Right cardiac atrium (tissue), 5 donors: Measurements from ENCODE around the gene HBEGF. TPM values are rescaled to one million over a fixed set of nuclear protein-coding genes. Genes with fewer than 3 reads are reported as not detected.

Source experiments
- ATAC-seq, 2 donors: fragments of 200-7000 bp; cut with Tn5 transposase; one replicate each; pipeline versions ENCODE4 v1.8.0 to v1.9.1; 2020; ENCODE audit warnings: moderate library complexity in 2 of 2, mild to moderate bottlenecking in 1 of 2
- DNase-seq, 3 donors: peaks; one replicate each; pipeline ENCODE4 v3.0.0-alpha.2; 2020
- H3K27ac ChIP-seq: one replicate; pipeline ENCODE4 v1.5.1; 2013; ENCODE audit warnings: mild to moderate bottlenecking, low read length, control low read depth, moderate library complexity
- H3K27me3 ChIP-seq: one replicate; pipeline ENCODE4 v1.6.1; 2013; ENCODE audit not compliant: control insufficient read depth, insufficient read depth
- H3K4me1 ChIP-seq: one replicate; pipeline ENCODE4 v1.6.1; 2013; ENCODE audit warnings: low read length; ENCODE audit not compliant: control insufficient read depth, insufficient read depth
- H3K4me3 ChIP-seq: one replicate; pipeline ENCODE4 v1.5.1; 2013; ENCODE audit warnings: low read length, control low read depth
- H3K9me3 ChIP-seq: one replicate; pipeline ENCODE4 v1.6.1; 2013; ENCODE audit warnings: low read length; ENCODE audit not compliant: control insufficient read depth
- WGBS: extraction: QIAGEN DNeasy Blood & Tissue Kit; methylation state at CpG from one replicate; pipeline ENCODE4 v1.1.7; 2013; 5-methylcytosine and 5-hydroxymethylcytosine counted together
- intact Hi-C, 4 donors: fragments of 100-400 bp; cut with DNase I; formaldehyde crosslinking; loops; one replicate each; pipeline versions ENCODE4 v1.11.0 to v1.14.0; 2022 to 2023
- long read RNA-seq, 4 donors: library from polyadenylated mRNA; unstranded; transcript quantifications; one replicate each; pipeline ENCODE4 v2.0.0, GENCODE V29; 2020 to 2021
- polyA plus RNA-seq: library from polyadenylated mRNA; stranded (reverse); fragments of 200-250 nt; gene quantifications from one replicate; pipeline ENCODE4 v1.2.3, GENCODE V29; 2013
- total RNA-seq, 4 donors: library from RNA; stranded (reverse); fragmentation: NEBNext Ultra II Directional; extraction: Animal tissue kit (Norgen Biotek cat#: 25700); gene quantifications; one replicate each; pipeline ENCODE4 v1.2.1, GENCODE V29; 2021
- donor health status: healthy with polysubstance abuse.
- donor health status: DM: no; HTN: yes; CAD: no.
- donor health status: DM: no; HTN: no; CAD: no.
- donor health status: DM: no; HTN: yes; CAD: no; lungs with severe emphysema.
- donor health status: DM: yes; HTN: yes; CAD: no.

Gene HBEGF
- 10 to 100 TPM; 17.6 to 26.8 (median 19.5) TPM for total RNA-seq
- 31.0 TPM for polyA plus RNA-seq
- long read RNA-seq, donor 1, transcript HBEGF-201 (6 exons, 2,386 nt) = major isoform, 26 of 37 reads
- long read RNA-seq, donor 1, transcript HBEGF-202 (2 exons, 1,230 nt) = minor isoform, 8 of 37 reads
- long read RNA-seq, donor 1, partial matches to known transcripts = 3 of 37 reads
- long read RNA-seq, donor 1, other reads (novel, unspliced or antisense) = 0 of 37 reads
- long read RNA-seq, donor 2, transcript HBEGF-201 (6 exons, 2,386 nt) = major isoform, 9 of 11 reads
- long read RNA-seq, donor 2, partial matches to known transcripts = 1 of 11 reads
- long read RNA-seq, donor 2, other reads (novel, unspliced or antisense) = 1 of 11 reads
- long read RNA-seq, donor 3, transcript HBEGF-201 (6 exons, 2,386 nt) = major isoform, 72 of 90 reads
- long read RNA-seq, donor 3, partial matches to known transcripts = 14 of 90 reads
- long read RNA-seq, donor 3, other reads (novel, unspliced or antisense) = 1 of 90 reads
- long read RNA-seq, donor 4, transcript HBEGF-201 (6 exons, 2,386 nt) = major isoform, 24 of 28 reads
- long read RNA-seq, donor 4, partial matches to known transcripts = 0 of 28 reads
- long read RNA-seq, donor 4, other reads (novel, unspliced or antisense) = 2 of 28 reads

GRCh38 chr5:140346348-140347221, at the start of gene HBEGF:
TSS of gene HBEGF (minus strand) at chr5:140346603. CDS start at chr5:140346328, 275 bp downstream.
- Histone ChIP-seq H3K4me3 (peak within 1 kb of the TSS; percentile 80), H3K4me1 (peaks cover 18% of the 10 kb centered on the region), H3K9me3 (no peaks in the 10 kb centered on the region), H3K27ac (peak within 1 kb of the TSS; percentile 94), H3K27me3 (no peaks in the 10 kb centered on the region)
- DNase-seq (peak; percentile 83 to 95 (median 94)), ATAC-seq (peak; percentile 90 to 91)
- WGBS = under 1% methylated on average over 67 of the region's 72 CpGs
- intact Hi-C loops = loop anchor here in 3 of 4 donors (5.0 to 10.0 kb wide), 3 partner anchors 104 to 172 kb away; partner anchors contain the start of gene CYSTM1 (in 2 of the 3)

DNA sequence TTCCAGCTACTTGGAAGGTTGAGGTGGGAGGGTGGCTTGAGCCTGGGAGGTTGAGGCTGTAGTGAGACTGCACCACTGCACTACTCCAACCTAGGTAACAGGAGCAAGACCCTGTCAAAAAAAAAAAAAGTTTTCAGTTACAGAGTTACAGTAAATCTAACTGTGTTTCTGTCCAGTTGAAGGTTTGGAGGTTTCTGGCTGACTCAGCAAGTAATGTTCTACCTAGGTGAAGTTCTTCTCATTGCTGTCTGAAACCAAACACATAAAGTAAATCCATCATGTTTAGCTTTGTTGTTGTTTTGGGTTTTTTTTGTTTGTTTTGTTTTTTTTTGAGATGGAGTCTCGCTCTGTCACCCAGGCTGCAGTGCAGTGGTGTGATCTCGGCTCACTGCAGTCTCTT, 47.3 kb upstream of the HBEGF start:
- no peak for DNase-seq
- no peaks in the 10 kb centered on the region for H3K9me3 ChIP-seq
- H3K27ac ChIP-seq = no peak overlapping the region
- intact Hi-C loops = no loop called here
- no peaks in the 10 kb centered on the region for H3K27me3 ChIP-seq
- 97% methylated on average over 2 of the region's 2 CpGs for WGBS
- no peak overlapping the region for H3K4me3 ChIP-seq
- no peaks in the 10 kb centered on the region for H3K4me1 ChIP-seq
- no peak for ATAC-seq

- Histone ChIP-seq H3K4me1 (no peaks in the 10 kb centered on the region), H3K4me3 (no peak overlapping the region), H3K27me3 (no peaks in the 10 kb centered on the region), H3K9me3 (no peaks in the 10 kb centered on the region), H3K27ac (no peak overlapping the region)
- WGBS = 95% methylated on average over 1 of the region's 1 CpG
- intact Hi-C loops = no loop called here
- DNase-seq = no peak
- no peak for ATAC-seq
These were observed 45.3 kb upstream of the HBEGF start for GRCh38 chr5:140391732-140392131.

DNA sequence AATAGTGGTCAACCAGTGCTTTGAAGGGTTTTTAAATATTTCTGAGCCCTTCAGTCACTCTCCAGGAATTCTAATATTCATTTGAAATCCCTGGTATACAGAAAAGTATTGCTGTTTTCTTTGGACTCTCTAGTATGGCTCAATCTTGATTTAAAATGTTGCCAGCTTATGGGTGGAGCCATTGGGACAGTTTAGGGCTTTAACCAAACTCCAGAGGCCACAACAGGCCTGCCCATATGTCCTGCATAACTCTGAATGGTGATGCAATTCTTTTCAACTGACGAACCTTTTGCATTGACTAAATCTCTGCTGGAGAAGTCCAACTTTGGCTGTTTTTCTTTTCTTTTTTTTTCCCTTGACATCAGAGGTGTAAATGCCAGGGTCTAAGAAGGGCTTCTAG, 44.9 kb upstream of the HBEGF start:
- 84% methylated on average over 1 of the region's 1 CpG for WGBS
- no peaks in the 10 kb centered on the region for H3K27me3 ChIP-seq
- no peaks in the 10 kb centered on the region for H3K9me3 ChIP-seq
- no peak overlapping the region for H3K27ac ChIP-seq
- no peak overlapping the region for H3K4me3 ChIP-seq
- DNase-seq (no peak), ATAC-seq (no peak)
- intact Hi-C loops = no loop called here
- H3K4me1 ChIP-seq = no peaks in the 10 kb centered on the region

DNA sequence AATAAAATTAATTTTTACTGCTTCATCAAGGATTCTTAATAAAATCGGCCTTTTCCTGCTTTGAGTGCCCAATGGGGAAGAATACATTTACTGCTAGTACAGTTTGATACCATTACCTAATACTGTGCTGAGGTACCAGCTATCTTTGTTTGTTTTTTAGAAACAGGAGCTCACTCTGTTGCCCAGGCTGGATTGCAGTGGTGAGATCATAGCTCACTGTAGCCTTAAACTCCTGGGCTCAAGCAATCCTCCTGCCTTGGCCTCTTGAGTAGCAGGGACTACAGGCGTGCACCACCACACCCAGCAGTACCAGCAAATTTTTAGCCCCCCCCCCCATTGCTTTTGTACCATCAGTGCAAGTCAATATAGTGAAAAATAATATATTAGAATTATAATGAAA, 41.6 kb upstream of the HBEGF start:
- intact Hi-C loops = no loop called here
- 89% methylated on average over 2 of the region's 2 CpGs for WGBS
- H3K9me3 ChIP-seq = no peaks in the 10 kb centered on the region
- no peak for ATAC-seq
- H3K4me1 ChIP-seq = no peaks in the 10 kb centered on the region
- no peak for DNase-seq
- no peak overlapping the region for H3K27ac ChIP-seq
- no peak overlapping the region for H3K4me3 ChIP-seq
- H3K27me3 ChIP-seq = no peaks in the 10 kb centered on the region

GRCh38 chr5:140383300-140383699, 36.9 kb upstream of the HBEGF start:
- no peak overlapping the region for H3K4me3 ChIP-seq
- 57% methylated on average over 2 of the region's 2 CpGs for WGBS
- ATAC-seq (no peak), DNase-seq (no peak)
- H3K9me3 ChIP-seq = no peaks in the 10 kb centered on the region
- intact Hi-C loops = no loop called here
- H3K4me1 ChIP-seq = no peaks in the 10 kb centered on the region
- no peak overlapping the region for H3K27ac ChIP-seq
- no peaks in the 10 kb centered on the region for H3K27me3 ChIP-seq

DNA sequence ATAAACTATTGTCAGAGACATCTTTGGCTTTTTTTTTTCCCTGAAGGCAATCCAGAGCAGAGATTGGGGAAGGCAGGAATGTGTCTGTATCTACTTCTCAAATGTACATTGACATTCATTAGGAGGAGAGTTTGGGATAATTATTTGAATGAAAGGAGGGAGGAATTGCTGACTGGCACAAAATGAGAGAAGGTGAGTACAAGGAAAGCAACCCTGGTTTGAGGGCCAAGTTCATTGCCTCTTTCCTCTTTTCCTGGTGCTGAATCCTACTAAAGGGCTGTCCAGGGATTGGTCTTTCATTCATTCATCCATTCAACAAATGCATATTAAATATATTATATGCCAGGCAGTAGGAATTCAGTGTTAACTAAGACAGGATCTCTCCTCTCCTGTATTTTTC, 36.5 kb upstream of the HBEGF start:
- ATAC-seq = no peak
- intact Hi-C loops = no loop called here

DNA sequence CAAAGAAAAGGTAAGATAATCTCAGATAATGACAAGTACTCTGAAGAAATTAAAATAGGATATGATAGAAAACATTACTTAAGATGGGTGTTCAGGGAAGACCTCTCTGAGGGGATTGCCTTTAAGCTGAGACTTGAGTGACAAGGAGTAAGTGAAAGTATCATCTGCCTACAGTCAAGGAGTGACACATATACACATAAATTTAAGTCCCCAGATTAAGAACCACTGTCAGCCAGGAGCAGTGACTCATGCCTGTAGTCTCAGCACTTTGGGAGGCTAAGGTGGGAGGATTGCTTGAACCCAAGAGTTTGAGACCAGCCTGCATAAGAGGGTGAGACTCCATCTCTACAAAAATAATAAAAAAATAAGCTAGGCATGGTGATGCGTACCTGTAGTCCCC, 35.6 kb upstream of the HBEGF start:
- H3K27me3 ChIP-seq = no peaks in the 10 kb centered on the region
- no peak overlapping the region for H3K4me3 ChIP-seq
- no peak overlapping the region for H3K27ac ChIP-seq
- H3K9me3 ChIP-seq = no peaks in the 10 kb centered on the region
- ATAC-seq (no peak), DNase-seq (no peak)
- no peaks in the 10 kb centered on the region for H3K4me1 ChIP-seq
- 89% methylated on average over 1 of the region's 1 CpG for WGBS
- intact Hi-C loops = no loop called here

More for the DNA sequence above, 36.5 kb upstream of the HBEGF start:
- H3K27me3 ChIP-seq = no peaks in the 10 kb centered on the region
- no peak for DNase-seq
- H3K27ac ChIP-seq = no peak overlapping the region
- H3K4me3 ChIP-seq = no peak overlapping the region
- no peaks in the 10 kb centered on the region for H3K4me1 ChIP-seq
- H3K9me3 ChIP-seq = no peaks in the 10 kb centered on the region

DNA sequence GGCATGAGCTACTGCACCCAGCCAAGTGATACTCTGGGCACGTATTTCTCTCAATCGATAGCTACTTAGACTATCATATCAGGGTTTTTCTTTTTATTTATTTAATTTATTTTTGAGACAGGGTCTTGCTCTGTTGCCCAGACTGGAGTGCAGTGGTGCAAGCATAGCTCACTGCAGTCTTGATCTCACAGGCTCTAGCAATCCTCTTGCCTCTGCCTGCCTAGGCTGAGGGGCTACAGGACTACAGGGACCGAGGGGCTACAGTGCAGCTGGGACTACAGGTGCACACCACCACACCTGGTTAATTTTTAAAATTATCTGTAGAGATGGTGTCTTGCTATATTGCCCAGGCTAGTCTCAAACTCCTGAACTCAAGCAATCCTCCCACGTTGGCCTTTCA, 34.9 kb upstream of the HBEGF start:
- intact Hi-C loops = no loop called here
- H3K27me3 ChIP-seq = no peaks in the 10 kb centered on the region
- DNase-seq = no peak
- H3K4me1 ChIP-seq = no peaks in the 10 kb centered on the region
- ATAC-seq = no peak
- H3K4me3 ChIP-seq = no peak overlapping the region
- 91% methylated on average over 4 of the region's 4 CpGs for WGBS
- no peak overlapping the region for H3K27ac ChIP-seq
- H3K9me3 ChIP-seq = no peaks in the 10 kb centered on the region

DNA sequence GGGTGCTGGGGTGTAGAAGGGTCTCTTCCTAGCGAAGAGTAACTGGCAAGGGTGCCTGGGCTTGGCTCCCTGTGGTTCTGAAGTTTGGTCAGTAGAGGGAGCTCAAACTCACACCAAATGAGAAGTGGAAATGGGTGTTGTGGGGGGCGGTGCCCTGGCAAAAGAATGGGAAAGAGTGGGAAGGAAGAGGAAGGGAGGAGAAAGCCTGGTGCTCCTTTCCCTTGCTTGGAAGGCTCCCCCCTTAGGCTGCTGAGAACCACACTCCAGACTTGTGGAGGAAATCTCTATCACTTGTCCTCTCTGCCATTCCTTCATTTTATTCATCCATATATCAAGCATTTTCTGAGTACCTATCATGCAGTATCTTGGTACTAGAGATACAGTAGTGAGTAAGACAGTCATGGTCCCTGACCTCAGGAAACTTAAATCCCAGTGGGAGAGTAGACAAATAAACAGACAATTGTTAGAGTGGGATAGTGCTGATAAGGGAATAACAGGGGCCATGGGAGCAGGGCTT, 26.6 kb upstream of the HBEGF start:
- intact Hi-C loops = loop anchor here in 1 of 4 donors (10.0 kb wide), 1 partner anchor 672 kb away; no protein-coding TSS in a partner anchor
- peaks cover 2% of the 10 kb centered on the region for H3K4me1 ChIP-seq
- no peak overlapping the region for H3K4me3 ChIP-seq
- ATAC-seq (peak; percentile 81 to 91), DNase-seq (peak; percentile 85 to 91 (median 91))
- H3K27ac ChIP-seq = no peak overlapping the region
- 9% methylated on average over 2 of the region's 2 CpGs for WGBS
- no peaks in the 10 kb centered on the region for H3K9me3 ChIP-seq
- H3K27me3 ChIP-seq = no peaks in the 10 kb centered on the region
